Natural killer cell treated with Interleukin-12 subunit alpha and Interleukin-12 subunit beta and Interleukin-15 and Interleukin-18, amount 100 ng/mL, for 72 hours (primary cell): ENCODE results near the gene PTPN11. TPM values are rescaled to one million over a fixed set of nuclear protein-coding genes. Genes with fewer than 3 reads are reported as not detected.
A peak's percentile ranks its signal among the peaks of the same experiment; 100 is the strongest.
"Not testable (repeated sequence)": the region's sequence is repeated elsewhere in the genome, so short reads cannot be mapped to it uniquely, and the experiment has no call there.

Source experiments
- ATAC-seq, 2 donors: fragments of 150-1000 bp; cut with Tn5 transposase in 1 of 2; sonication (Bioruptor Pico), chemical (Tn5 transposase) in 1 of 2; 2 replicates each; pipeline ENCODE4 v1.10.0; 2021
- DNase-seq: peaks from one replicate; pipeline ENCODE4 v3.0.0; 2022; ENCODE audit warnings: low spot score
- H3K27ac Mint-ChIP-seq, 2 donors: 1 replicate in 1 of 2; 2 replicates in 1 of 2; pipeline ENCODE4 v1.8.0; 2022; ENCODE audit warnings: mixed read lengths in 2 of 2, mild to moderate bottlenecking in 1 of 2, moderate library complexity in 1 of 2
- H3K27me3 Mint-ChIP-seq, 2 donors: 1 replicate in 1 of 2; 2 replicates in 1 of 2; pipeline ENCODE4 v1.8.0; 2022; ENCODE audit warnings: mixed read lengths in 2 of 2
- H3K36me3 Mint-ChIP-seq: one replicate; pipeline ENCODE4 v1.8.0; 2022; ENCODE audit warnings: mixed read lengths
- H3K4me1 Mint-ChIP-seq, 2 donors: 1 replicate in 1 of 2; 2 replicates in 1 of 2; pipeline ENCODE4 v1.8.0; 2022; ENCODE audit warnings: low read depth in 2 of 2, mixed read lengths in 2 of 2, mild to moderate bottlenecking in 1 of 2
- H3K4me3 Mint-ChIP-seq: one replicate; pipeline ENCODE4 v1.8.0; 2022; ENCODE audit warnings: mixed read lengths
- H3K9me3 Mint-ChIP-seq: 2 replicates; pipeline ENCODE4 v1.8.0; 2022; ENCODE audit warnings: mixed read lengths
- total RNA-seq, 2 donors: library from RNA; stranded (reverse); gene quantifications; one replicate each; pipeline ENCODE4 v1.2.3, GENCODE V29; 2022

PTPN11 gene
- total RNA-seq, 2 donors from 2014 or later = 107 to 135 TPM

- Mint-ChIP-seq H3K4me1 (peaks cover 7 to 11% of the 10 kb centered on the region in 2 donors), H3K27ac (peak overlapping the region; percentile 64 to 65), H3K27me3 (no peaks in the 10 kb centered on the region), H3K9me3 (no peaks in the 10 kb centered on the region), H3K36me3 (no peaks in the 10 kb centered on the region), H3K4me3 (peak overlapping the region; percentile 20)
- no peak for DNase-seq
- ATAC-seq = no peak
Observed at GRCh38 chr12:112447106-112447505, 28.4 kb downstream of the PTPN11 start.

DNA sequence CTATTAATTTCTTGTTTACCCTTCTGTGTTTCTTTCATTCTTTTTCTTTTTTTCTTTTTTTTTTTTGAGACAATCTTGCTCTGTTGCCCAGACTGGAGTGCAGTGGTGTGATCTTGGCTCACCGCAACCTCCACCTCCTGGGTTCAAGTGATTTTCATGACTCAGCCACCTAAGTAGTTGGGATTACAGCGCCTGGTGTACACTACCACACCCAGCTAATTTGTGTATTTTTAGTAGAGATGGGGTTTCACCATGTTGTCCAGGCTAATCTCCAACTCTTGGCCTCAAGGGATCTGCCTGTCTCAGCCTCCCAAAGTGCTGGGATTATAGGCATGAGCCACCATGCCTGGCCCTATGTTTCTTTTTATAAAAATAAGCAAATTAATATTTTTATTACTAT lies 29.4 kb downstream of the PTPN11 start:
- H3K9me3 Mint-ChIP-seq, H3K36me3 Mint-ChIP-seq, H3K4me3 Mint-ChIP-seq, ATAC-seq, H3K27me3 Mint-ChIP-seq, H3K27ac Mint-ChIP-seq, DNase-seq: not testable (repeated sequence)
- H3K4me1 Mint-ChIP-seq = peaks cover 7 to 11% of the 10 kb centered on the region in 2 donors

DNA sequence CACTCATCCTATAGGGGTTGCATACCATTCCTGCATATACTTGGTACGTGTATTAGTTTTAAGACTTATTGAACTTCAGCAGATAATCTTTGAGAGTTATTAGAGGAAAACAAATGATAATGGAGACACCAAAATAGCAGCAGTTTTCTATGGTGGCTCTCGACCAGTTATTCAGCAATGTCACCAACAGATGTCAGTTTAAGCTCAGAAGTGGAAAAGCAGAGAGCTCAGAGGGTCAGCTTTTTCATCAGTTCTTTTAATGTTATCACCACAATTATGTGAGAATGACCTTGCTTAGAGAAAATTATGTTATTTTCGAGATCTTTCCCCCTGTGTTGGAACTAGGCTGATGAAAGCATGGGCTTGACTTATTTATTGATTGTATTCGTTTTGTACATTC lies 32.0 kb downstream of the PTPN11 start:
- Mint-ChIP-seq H3K36me3 (peaks cover 14% of the 10 kb centered on the region), H3K9me3 (no peaks in the 10 kb centered on the region), H3K27me3 (no peaks in the 10 kb centered on the region), H3K27ac (no peak overlapping the region), H3K4me3 (no peak overlapping the region), H3K4me1 (peaks cover 7 to 9% of the 10 kb centered on the region in 2 donors)
- ATAC-seq = no peak
- no peak for DNase-seq

- H3K27ac Mint-ChIP-seq = no peak overlapping the region
- no peak overlapping the region for H3K4me3 Mint-ChIP-seq
- no peak for DNase-seq
- H3K27me3 Mint-ChIP-seq = no peaks in the 10 kb centered on the region
- peaks cover 33% of the 10 kb centered on the region for H3K36me3 Mint-ChIP-seq
- ATAC-seq = no peak
- peaks cover 0 to 3% of the 10 kb centered on the region in 2 donors for H3K4me1 Mint-ChIP-seq
- H3K9me3 Mint-ChIP-seq = no peaks in the 10 kb centered on the region
Observed at GRCh38 chr12:112456029-112456428, 37.3 kb downstream of the PTPN11 start.

DNA sequence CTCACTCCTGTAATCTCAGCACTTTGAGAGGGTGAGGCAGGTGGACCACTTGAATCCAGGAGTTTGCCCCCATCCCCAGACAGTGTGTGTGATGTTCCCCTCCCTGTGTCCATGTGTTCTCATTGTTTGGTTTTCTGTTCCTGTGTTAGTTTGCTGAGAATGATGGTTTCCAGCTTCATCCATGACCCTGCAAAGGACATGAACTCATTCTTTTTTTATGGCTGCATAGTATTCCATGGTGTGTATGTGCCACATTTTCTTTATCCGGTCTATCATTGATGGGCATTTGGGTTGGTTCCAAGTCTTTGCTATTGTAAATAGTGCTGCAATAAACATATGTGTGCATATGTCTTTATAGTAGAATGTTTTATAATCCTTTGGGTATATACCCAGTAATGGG lies 38.4 kb downstream of the PTPN11 start:
- not testable (repeated sequence) for H3K9me3 Mint-ChIP-seq, H3K4me1 Mint-ChIP-seq, H3K4me3 Mint-ChIP-seq, DNase-seq, H3K27me3 Mint-ChIP-seq, H3K27ac Mint-ChIP-seq, ATAC-seq
- peaks cover 36% of the 10 kb centered on the region for H3K36me3 Mint-ChIP-seq

DNA sequence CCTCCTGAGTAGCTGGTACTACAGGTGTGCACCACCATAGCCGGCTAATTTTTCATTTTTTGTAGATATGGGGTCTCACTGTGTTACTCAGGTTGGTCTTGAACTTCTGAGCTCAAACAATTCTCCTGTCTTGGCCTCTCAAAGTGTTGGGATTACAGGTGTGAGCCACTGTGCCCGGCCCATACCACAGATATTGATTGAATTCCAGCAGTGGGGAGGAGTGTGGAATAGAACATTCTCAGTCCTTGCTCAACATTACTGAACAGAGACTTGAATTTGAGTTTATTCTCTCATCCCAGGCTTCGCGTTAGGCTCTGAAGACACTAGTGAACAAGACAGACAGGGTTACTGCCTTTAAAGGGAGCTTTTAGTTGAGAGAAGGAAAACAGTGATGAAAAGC lies 39.6 kb downstream of the PTPN11 start:
- ATAC-seq (no peak), DNase-seq (no peak)
- Mint-ChIP-seq H3K4me3 (no peak overlapping the region), H3K27me3 (no peaks in the 10 kb centered on the region), H3K27ac (no peak overlapping the region), H3K9me3 (no peaks in the 10 kb centered on the region), H3K36me3 (peaks cover 31% of the 10 kb centered on the region), H3K4me1 (peaks cover 0 to 3% of the 10 kb centered on the region in 2 donors)

GRCh38 chr12:112458751-112459150 lies 40.0 kb downstream of the PTPN11 start:
- Mint-ChIP-seq H3K27ac (no peak overlapping the region), H3K36me3 (peaks cover 31% of the 10 kb centered on the region), H3K4me3 (no peak overlapping the region), H3K27me3 (no peaks in the 10 kb centered on the region), H3K4me1 (peaks cover 0 to 5% of the 10 kb centered on the region in 2 donors), H3K9me3 (no peaks in the 10 kb centered on the region)
- ATAC-seq (no peak), DNase-seq (no peak)

- H3K27ac Mint-ChIP-seq = no peak overlapping the region
- H3K36me3 Mint-ChIP-seq = peaks cover 7% of the 10 kb centered on the region
- DNase-seq (no peak), ATAC-seq (no peak)
- H3K4me3 Mint-ChIP-seq = no peak overlapping the region
- H3K9me3 Mint-ChIP-seq = no peaks in the 10 kb centered on the region
- H3K4me1 Mint-ChIP-seq = peaks cover 5 to 19% of the 10 kb centered on the region in 2 donors
- no peaks in the 10 kb centered on the region for H3K27me3 Mint-ChIP-seq
Observed at GRCh38 chr12:112463478-112463877, 44.7 kb downstream of the PTPN11 start.

- ATAC-seq = no peak
- no peak overlapping the region for H3K4me3 Mint-ChIP-seq
- H3K27me3 Mint-ChIP-seq = no peaks in the 10 kb centered on the region
- no peaks in the 10 kb centered on the region for H3K9me3 Mint-ChIP-seq
- peaks cover 5 to 19% of the 10 kb centered on the region in 2 donors for H3K4me1 Mint-ChIP-seq
- H3K27ac Mint-ChIP-seq = no peak overlapping the region
- DNase-seq = no peak
- peaks cover 7% of the 10 kb centered on the region for H3K36me3 Mint-ChIP-seq
Observed at GRCh38 chr12:112464605-112465004, 45.9 kb downstream of the PTPN11 start.

DNA sequence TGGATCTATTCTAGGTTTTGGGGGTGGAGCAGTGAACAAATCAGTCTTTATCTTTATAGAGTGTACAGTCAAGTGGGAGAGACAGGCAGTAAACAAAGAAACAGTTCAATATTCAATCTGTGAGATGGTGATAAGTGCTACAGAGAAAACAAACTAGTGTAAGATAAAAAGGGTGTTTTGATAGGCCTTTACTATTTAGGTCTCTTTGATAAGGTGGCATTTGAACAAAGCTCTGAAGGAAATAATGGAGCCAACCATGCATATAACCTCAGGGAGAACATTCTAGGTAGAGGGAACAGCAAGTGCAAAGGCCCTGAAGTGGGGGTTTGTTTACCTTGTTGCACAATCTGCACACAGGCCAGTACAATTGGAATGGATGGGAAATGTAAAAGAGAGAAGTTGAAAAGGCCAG lies 47.3 kb downstream of the PTPN11 start:
- Mint-ChIP-seq H3K27ac (no peak overlapping the region), H3K4me1 (peaks cover 5 to 16% of the 10 kb centered on the region in 2 donors), H3K4me3 (no peak overlapping the region), H3K36me3 (peaks cover 7% of the 10 kb centered on the region), H3K27me3 (no peaks in the 10 kb centered on the region), H3K9me3 (no peaks in the 10 kb centered on the region)
- ATAC-seq = no peak
- DNase-seq = no peak

DNA sequence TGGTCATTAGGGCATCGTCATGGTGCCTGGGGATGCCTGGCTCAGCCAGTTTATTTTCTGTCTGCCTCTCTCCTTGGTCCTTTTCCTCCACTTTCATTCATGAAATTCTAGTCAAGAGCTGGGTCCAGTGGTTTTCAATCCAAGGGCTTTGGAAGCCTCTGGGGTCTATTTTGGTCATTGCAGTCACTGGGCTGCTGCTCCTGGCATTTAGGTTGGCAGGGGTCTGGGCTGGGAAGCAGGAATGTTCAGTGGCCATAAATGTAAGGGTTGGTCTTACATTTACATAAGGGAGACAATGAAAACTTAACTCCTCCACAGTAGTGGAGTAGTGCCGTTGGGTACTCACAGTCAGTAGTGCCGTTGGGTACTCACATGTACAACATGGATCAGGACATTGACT lies 48.1 kb downstream of the PTPN11 start:
- Mint-ChIP-seq H3K27ac (no peak overlapping the region), H3K4me1 (peaks cover 5 to 19% of the 10 kb centered on the region in 2 donors), H3K36me3 (peaks cover 9% of the 10 kb centered on the region), H3K9me3 (no peaks in the 10 kb centered on the region), H3K27me3 (no peaks in the 10 kb centered on the region), H3K4me3 (no peak overlapping the region)
- DNase-seq (no peak), ATAC-seq (no peak)

DNA sequence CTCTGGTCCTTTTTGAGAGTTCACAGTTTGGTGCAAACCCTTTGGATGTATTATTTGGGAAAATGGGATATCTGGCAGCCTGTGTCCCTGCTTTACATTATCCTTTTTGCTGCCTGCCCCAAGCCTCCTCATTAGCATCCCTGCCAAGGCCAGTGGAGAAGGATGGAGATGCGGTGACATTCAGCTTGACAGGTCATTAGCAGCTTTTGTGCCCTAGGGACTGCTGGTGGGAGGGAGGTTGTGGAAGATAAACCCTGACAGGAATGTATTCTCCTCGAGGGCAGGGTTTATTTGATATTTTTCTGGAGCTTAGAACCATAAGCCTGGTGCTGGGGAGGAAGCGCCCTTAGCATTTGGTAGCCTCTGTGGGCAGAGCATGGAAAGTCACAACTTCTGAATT lies 49.3 kb downstream of the PTPN11 start:
- Mint-ChIP-seq H3K36me3 (peaks cover 9% of the 10 kb centered on the region), H3K27ac (no peak overlapping the region), H3K9me3 (no peaks in the 10 kb centered on the region), H3K4me1 (peaks cover 5 to 19% of the 10 kb centered on the region in 2 donors), H3K27me3 (no peaks in the 10 kb centered on the region), H3K4me3 (no peak overlapping the region)
- DNase-seq (no peak), ATAC-seq (no peak)

- Mint-ChIP-seq H3K9me3 (no peaks in the 10 kb centered on the region), H3K36me3 (peaks cover 24% of the 10 kb centered on the region), H3K4me3 (no peak overlapping the region), H3K4me1 (peaks cover 0 to 3% of the 10 kb centered on the region in 2 donors), H3K27me3 (no peaks in the 10 kb centered on the region), H3K27ac (no peak overlapping the region)
- ATAC-seq = no peak
- DNase-seq = no peak
Observed at GRCh38 chr12:112473056-112473455, 54.3 kb downstream of the PTPN11 start.

DNA sequence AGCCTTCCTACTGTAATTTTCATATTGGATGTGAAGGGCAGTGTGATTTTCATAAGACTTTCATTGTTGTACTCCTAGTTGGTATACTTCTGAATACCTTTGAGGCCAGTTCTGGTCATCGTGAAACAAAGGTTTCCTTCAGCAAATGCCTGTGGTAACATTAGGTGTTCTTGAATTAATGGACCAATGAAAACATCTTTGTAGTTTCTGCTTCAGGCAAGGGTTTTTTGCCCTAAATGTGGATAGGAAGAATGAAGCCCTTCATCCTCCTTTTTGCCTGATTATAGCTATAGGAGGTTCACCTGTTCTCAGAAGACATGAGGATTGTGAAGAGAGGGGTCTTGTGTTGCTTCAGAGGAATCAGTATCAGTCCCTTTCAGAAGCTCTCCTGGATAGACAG lies 60.7 kb downstream of the PTPN11 start:
- Mint-ChIP-seq H3K4me3 (no peak overlapping the region), H3K9me3 (no peaks in the 10 kb centered on the region), H3K36me3 (peaks cover 52% of the 10 kb centered on the region), H3K4me1 (peaks cover 7 to 11% of the 10 kb centered on the region in 2 donors), H3K27me3 (no peaks in the 10 kb centered on the region), H3K27ac (no peak overlapping the region)
- DNase-seq (no peak), ATAC-seq (no peak)

DNA sequence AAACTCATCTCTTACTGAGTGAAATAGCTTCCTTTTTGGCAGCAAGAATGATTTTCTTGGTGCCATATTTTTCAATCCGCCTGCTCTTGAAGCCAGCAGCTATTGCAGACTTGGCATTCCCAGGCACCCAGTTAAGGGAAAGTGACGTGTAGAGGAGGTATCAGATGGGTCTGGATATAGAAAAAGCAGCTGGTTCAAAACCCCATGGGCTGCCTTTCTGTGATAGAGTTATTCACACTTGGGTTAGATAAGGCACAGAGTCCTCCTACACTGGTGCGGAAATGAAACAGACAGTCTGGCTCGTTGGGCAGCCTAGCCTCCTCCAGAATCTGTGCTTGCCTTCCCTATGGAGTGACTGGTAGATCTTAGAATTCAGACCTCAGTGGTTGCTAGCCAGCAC lies 62.2 kb downstream of the PTPN11 start:
- ATAC-seq (no peak), DNase-seq (no peak)
- no peak overlapping the region for H3K27ac Mint-ChIP-seq
- no peaks in the 10 kb centered on the region for H3K9me3 Mint-ChIP-seq
- H3K4me3 Mint-ChIP-seq = no peak overlapping the region
- peaks cover 52% of the 10 kb centered on the region for H3K36me3 Mint-ChIP-seq
- H3K4me1 Mint-ChIP-seq = peaks cover 8 to 13% of the 10 kb centered on the region in 2 donors
- H3K27me3 Mint-ChIP-seq = no peaks in the 10 kb centered on the region
